Spinal cord (tissue), 10 donors: ENCODE results near the gene DBF4B. TPM values are rescaled to one million over a fixed set of nuclear protein-coding genes. Genes with fewer than 3 reads are reported as not detected.

Experiments used
- DNase-seq, 6 donors: peaks; one replicate each; pipeline versions ENCODE4 v3.0.0 to v3.0.0-alpha.2; 2013 to 2015; ENCODE audit warnings: low spot score in 6 of 6, low read depth in 4 of 6
- H3K27ac ChIP-seq: one replicate; pipeline ENCODE4 v1.5.1; 2013; ENCODE audit warnings: low read depth, low read length, control low read depth
- H3K27me3 ChIP-seq: one replicate; pipeline ENCODE4 v1.6.1; 2013; ENCODE audit warnings: low read length; ENCODE audit not compliant: control insufficient read depth, insufficient read depth
- H3K36me3 ChIP-seq: one replicate; pipeline ENCODE4 v1.6.1; 2013; ENCODE audit warnings: low read length; ENCODE audit not compliant: control insufficient read depth, insufficient read depth
- H3K4me1 ChIP-seq: one replicate; pipeline ENCODE4 v1.6.1; 2013; ENCODE audit warnings: low read length; ENCODE audit not compliant: control insufficient read depth, insufficient read depth
- H3K4me3 ChIP-seq: one replicate; pipeline ENCODE4 v1.5.1; 2013; ENCODE audit warnings: low read depth, low read length, control low read depth
- H3K9me3 ChIP-seq: one replicate; pipeline ENCODE4 v1.6.1; 2013; ENCODE audit warnings: low read length; ENCODE audit not compliant: control insufficient read depth, insufficient read depth
- WGBS: methylation state at CpG from one replicate; pipeline ENCODE4 v1.1.5; 2013; ENCODE audit warnings: missing lambda C conversion rate; ENCODE audit not compliant: insufficient coverage; 5-methylcytosine and 5-hydroxymethylcytosine counted together
- polyA plus RNA-seq, 2 donors: library from polyadenylated mRNA; unstranded; fragments of 120-200 nt; gene quantifications; one replicate each; pipeline ENCODE4 v1.2.1, GENCODE V29; 2013; ENCODE audit not compliant: insufficient read length in 2 of 2
- total RNA-seq, 2 donors: library from RNA; depleted of rRNA in 1 of 2; stranded (reverse); fragments of 120-200 nt in 1 of 2; fragments of >200 nt in 1 of 2; gene quantifications; one replicate each; pipeline versions ENCODE4 v1.2.3 to v1.2.4, GENCODE V29; 2013 to 2014
- donor health status: healthy.

DBF4B gene
- total and polyA plus RNA-seq, 4 donors = 5.4 to 25.6 (median 12.4) TPM

GRCh38 chr17:44758414-44759085, 50.1 kb downstream of the DBF4B start, which contains the start of gene ADAM11:
TSS of gene ADAM11 (plus strand) at chr17:44758988. CDS start at chr17:44759200, 212 bp downstream.
- peaks cover 8% of the 10 kb centered on the region for H3K27me3 ChIP-seq
- H3K36me3 ChIP-seq = peaks cover under 1% of the 10 kb centered on the region
- DNase-seq = peak in 2 of 6 donors; percentile 61 to 68
- H3K27ac ChIP-seq = no peak within 1 kb of the TSS
- H3K9me3 ChIP-seq = no peaks in the 10 kb centered on the region
- WGBS = 2% methylated on average over 67 of the region's 74 CpGs
- peak within 1 kb of the TSS; percentile 48 for H3K4me3 ChIP-seq
- peaks cover 31% of the 10 kb centered on the region for H3K4me1 ChIP-seq

- 5% methylated on average over 50 of the region's 60 CpGs for WGBS
- peak overlapping the region; percentile 48 for H3K4me3 ChIP-seq
- H3K27ac ChIP-seq = no peak overlapping the region
- peaks cover 8% of the 10 kb centered on the region for H3K27me3 ChIP-seq
- H3K9me3 ChIP-seq = no peaks in the 10 kb centered on the region
- DNase-seq = peak in 1 of 6 donors; percentile 25
- H3K36me3 ChIP-seq = peaks cover 2% of the 10 kb centered on the region
- H3K4me1 ChIP-seq = peaks cover 31% of the 10 kb centered on the region
These were observed 50.8 kb downstream of the DBF4B start for GRCh38 chr17:44759086-44759915.

GRCh38 chr17:44759916-44760243, 51.4 kb downstream of the DBF4B start:
- WGBS = 57% methylated on average over 3 of the region's 3 CpGs
- H3K27me3 ChIP-seq = peaks cover 8% of the 10 kb centered on the region
- no peaks in the 10 kb centered on the region for H3K9me3 ChIP-seq
- H3K36me3 ChIP-seq = peaks cover 4% of the 10 kb centered on the region
- peaks cover 31% of the 10 kb centered on the region for H3K4me1 ChIP-seq
- H3K4me3 ChIP-seq = peak overlapping the region; percentile 48
- no peak for DNase-seq
- H3K27ac ChIP-seq = no peak overlapping the region

GRCh38 chr17:44760474-44761308, 52.2 kb downstream of the DBF4B start:
- H3K27me3 ChIP-seq = peaks cover 8% of the 10 kb centered on the region
- no peak overlapping the region for H3K4me3 ChIP-seq
- WGBS = 62% methylated on average over 11 of the region's 13 CpGs
- H3K36me3 ChIP-seq = peaks cover 4% of the 10 kb centered on the region
- peak in 1 of 6 donors; percentile 66 for DNase-seq
- H3K4me1 ChIP-seq = peaks cover 31% of the 10 kb centered on the region
- H3K27ac ChIP-seq = no peak overlapping the region
- H3K9me3 ChIP-seq = no peaks in the 10 kb centered on the region

- peaks cover 31% of the 10 kb centered on the region for H3K4me1 ChIP-seq
- DNase-seq = no peak
- H3K36me3 ChIP-seq = peaks cover 4% of the 10 kb centered on the region
- H3K9me3 ChIP-seq = no peaks in the 10 kb centered on the region
- H3K27me3 ChIP-seq = peaks cover 8% of the 10 kb centered on the region
- 83% methylated on average over 8 of the region's 17 CpGs for WGBS
- H3K4me3 ChIP-seq = no peak overlapping the region
- H3K27ac ChIP-seq = no peak overlapping the region
These were observed 53.7 kb downstream of the DBF4B start for GRCh38 chr17:44761932-44762810.

GRCh38 chr17:44763170-44763569, 54.7 kb downstream of the DBF4B start:
- peaks cover 8% of the 10 kb centered on the region for H3K27me3 ChIP-seq
- no peak overlapping the region for H3K27ac ChIP-seq
- H3K36me3 ChIP-seq = peaks cover 10% of the 10 kb centered on the region
- H3K4me3 ChIP-seq = no peak overlapping the region
- DNase-seq = no peak
- peaks cover 26% of the 10 kb centered on the region for H3K4me1 ChIP-seq
- H3K9me3 ChIP-seq = no peaks in the 10 kb centered on the region
- 83% methylated on average over 4 of the region's 5 CpGs for WGBS

GRCh38 chr17:44765965-44766364, 57.5 kb downstream of the DBF4B start:
- Histone ChIP-seq H3K9me3 (no peaks in the 10 kb centered on the region), H3K27ac (no peak overlapping the region), H3K4me1 (peaks cover 5% of the 10 kb centered on the region), H3K36me3 (peaks cover 19% of the 10 kb centered on the region), H3K27me3 (no peaks in the 10 kb centered on the region), H3K4me3 (no peak overlapping the region)
- WGBS = 77% methylated on average over 6 of the region's 11 CpGs
- DNase-seq = no peak

GRCh38 chr17:44766409-44767038, 58.1 kb downstream of the DBF4B start:
- Histone ChIP-seq H3K4me3 (no peak overlapping the region), H3K36me3 (peaks cover 23% of the 10 kb centered on the region), H3K27ac (no peak overlapping the region), H3K9me3 (no peaks in the 10 kb centered on the region), H3K27me3 (no peaks in the 10 kb centered on the region), H3K4me1 (no peaks in the 10 kb centered on the region)
- no peak for DNase-seq
- 41% methylated on average over 7 of the region's 8 CpGs for WGBS
